SU-DHL-6 (cell line): ENCODE measurements around the gene FAM98C.

Experiments used
- EZH2phosphoT487 ChIP-seq: fragments of 200-600 bp; sonication (generic), shearing (Covaris generic); conservative IDR thresholded peaks from 2 replicates; pipeline ENCODE4 v1.6.1; 2018; ENCODE audit warnings: mild to moderate bottlenecking, antibody characterized with exemption, low read length, moderate library complexity, mixed read lengths
- TF ChIP-seq, protein P1 (sequence below): fragments of 200-600 bp; sonication (generic); IDR thresholded peaks from one replicate; pipeline ENCODE4 v1.5.1; 2017; ENCODE audit warnings: antibody characterized with exemption, mild to moderate bottlenecking, low read length, moderate library complexity; ENCODE audit not compliant: insufficient read depth, poor library complexity, severe bottlenecking

DNA sequence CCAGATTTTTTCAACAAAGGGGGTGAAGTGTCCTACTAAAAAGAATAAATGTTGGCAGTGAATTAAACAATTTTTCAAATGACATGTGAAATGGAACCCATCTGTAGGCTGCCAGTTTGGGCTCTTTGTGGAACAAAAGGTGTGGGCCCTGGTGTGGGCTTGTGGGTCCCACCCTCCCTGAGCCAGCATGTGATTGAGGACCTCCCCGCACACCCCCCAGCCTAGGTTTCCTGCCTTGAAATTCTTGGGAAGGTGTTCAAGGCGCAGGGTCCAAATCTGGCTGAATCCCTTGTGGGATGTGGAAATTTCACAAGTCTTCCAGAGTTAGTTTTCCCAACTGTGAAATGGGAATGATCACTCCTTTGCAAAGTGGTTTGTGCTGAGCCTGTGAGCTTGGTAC is 19.1 kb upstream of the FAM98C start:
- TF ChIP-seq, protein P1, sequence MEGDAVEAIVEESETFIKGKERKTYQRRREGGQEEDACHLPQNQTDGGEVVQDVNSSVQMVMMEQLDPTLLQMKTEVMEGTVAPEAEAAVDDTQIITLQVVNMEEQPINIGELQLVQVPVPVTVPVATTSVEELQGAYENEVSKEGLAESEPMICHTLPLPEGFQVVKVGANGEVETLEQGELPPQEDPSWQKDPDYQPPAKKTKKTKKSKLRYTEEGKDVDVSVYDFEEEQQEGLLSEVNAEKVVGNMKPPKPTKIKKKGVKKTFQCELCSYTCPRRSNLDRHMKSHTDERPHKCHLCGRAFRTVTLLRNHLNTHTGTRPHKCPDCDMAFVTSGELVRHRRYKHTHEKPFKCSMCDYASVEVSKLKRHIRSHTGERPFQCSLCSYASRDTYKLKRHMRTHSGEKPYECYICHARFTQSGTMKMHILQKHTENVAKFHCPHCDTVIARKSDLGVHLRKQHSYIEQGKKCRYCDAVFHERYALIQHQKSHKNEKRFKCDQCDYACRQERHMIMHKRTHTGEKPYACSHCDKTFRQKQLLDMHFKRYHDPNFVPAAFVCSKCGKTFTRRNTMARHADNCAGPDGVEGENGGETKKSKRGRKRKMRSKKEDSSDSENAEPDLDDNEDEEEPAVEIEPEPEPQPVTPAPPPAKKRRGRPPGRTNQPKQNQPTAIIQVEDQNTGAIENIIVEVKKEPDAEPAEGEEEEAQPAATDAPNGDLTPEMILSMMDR: no peak
- no peak for TF ChIP-seq EZH2phosphoT487
